GM19238 (cell line): ENCODE measurements around the gene BCAR3.
"Not testable (repeated sequence)": the region's sequence is repeated elsewhere in the genome, so short reads cannot be mapped to it uniquely, and the experiment has no call there.

Experiments used
- DNase-seq: peaks from one replicate; pipeline ENCODE4 v3.0.0; 2011; ENCODE audit warnings: low spot score; ENCODE audit not compliant: insufficient read length

BCAR3 gene

GRCh38 chr1:93690341-93690740 is 8.7 kb upstream of the BCAR3 start:
- DNase-seq: no peak

DNA sequence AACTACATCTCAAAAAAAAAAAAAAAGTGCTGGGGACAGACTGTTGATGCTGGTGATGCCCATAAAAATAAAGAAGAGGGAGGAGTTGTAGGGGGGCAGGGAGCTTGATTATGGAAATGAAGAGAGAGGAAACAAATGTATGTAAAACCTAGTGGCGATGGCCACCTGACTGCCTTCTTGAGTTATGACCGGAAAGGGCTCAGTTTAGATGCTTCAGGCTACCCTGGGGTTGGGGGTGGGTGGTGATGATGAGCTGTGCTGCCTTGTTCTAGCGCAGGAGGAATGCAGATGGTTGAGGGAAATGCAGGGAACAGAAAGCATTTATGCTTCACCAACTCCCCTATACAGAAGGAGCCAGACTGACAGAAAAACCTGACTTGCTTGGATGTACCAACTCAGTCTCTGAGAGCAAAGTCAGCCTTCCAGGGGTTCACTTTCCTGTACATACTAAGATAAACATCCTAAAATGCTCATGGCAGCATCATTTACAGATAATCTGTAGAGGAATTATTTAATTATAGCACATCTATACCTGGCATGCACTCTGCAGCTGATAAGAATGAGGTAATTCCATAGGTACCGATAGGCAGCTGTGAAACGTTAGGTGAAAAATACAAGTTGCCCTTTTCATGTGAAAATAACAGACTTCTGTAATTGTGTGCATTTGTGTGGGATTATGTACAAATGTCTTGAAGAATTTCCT is 8.0 kb upstream of the BCAR3 start:
- DNase-seq: no peak

GRCh38 chr1:93687542-93687941 is 5.9 kb upstream of the BCAR3 start:
- DNase-seq: no peak

GRCh38 chr1:93686504-93687250 is 5.0 kb upstream of the BCAR3 start:
- DNase-seq: no peak

GRCh38 chr1:93685918-93686317 is 4.3 kb upstream of the BCAR3 start:
- DNase-seq: no peak

GRCh38 chr1:93683234-93683633 is 1.6 kb upstream of the BCAR3 start:
- DNase-seq: no peak

DNA sequence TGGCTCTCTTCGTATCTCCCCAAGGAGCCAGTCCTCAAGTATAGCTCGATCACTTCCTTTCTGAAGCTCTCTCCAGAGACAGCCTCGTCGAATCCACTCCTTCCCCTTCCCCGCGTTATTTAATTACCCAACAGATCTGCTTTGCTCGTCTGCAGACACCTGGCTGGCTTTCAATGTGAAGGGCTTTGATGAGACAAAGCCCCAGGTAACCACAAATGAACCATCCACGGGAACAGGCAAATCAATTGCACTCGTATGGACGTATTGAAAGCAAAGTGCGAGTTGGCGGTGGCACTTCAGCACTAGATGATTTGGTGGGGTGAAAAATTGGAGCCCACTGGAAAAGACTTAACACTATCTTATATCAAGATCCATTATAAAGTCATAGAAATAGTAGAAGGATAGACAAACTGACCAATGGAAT is 364 bp upstream of the BCAR3 start:
- no peak for DNase-seq

DNA sequence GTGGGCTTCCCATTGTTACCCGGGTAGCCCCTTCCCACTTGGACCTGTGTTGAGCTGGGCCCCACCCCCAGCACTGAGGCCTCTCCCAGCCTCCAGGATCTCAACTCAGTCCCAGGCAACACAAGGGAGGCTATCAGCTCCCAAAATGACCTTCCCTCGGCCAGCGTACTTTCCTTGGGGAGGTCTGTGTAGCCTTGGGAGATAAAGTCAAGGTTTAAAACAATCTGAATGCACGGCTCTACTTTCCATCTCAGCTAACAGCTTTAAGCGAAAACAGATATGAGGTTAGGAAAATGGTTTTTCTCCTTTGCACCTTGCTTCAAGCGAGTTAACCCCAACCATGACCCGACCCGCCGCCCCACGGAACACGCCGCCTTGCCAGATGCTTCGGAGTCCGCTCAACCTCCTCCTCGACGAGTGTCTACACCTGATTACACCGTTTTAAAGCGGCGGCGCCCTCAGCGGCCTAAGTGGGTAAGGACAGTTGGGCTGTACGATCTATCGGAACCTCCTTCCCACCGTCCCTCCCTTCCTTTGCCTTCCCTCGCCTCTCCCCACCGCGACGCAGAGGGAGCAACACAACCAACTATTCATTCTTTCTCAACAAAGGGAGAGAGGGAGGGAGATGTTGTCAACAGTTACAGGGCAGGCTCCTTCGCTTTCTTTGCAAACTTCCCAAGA is 1.1 kb downstream of the BCAR3 start:
- peak; percentile 66 for DNase-seq

DNA sequence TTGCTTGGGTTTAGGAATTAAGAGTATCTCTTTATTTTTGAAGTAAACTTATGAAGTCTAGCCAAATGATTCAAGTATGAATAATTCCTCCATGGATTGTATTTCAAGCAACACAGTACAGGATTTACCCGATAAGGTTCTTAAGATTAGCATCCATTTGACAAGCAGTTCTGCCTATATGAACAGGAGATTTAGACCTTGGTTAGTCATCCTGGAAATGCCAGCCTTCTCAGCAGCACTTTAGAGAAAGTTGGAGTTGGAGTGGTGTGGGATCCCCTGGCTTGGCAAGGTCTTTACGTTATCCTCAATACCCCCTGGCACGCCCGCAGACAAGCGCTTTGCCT is 1.6 kb downstream of the BCAR3 start:
- no peak for DNase-seq

GRCh38 chr1:93679546-93679945 is 2.1 kb downstream of the BCAR3 start:
- no peak for DNase-seq

GRCh38 chr1:93678946-93679480 is 2.6 kb downstream of the BCAR3 start:
- no peak for DNase-seq

DNA sequence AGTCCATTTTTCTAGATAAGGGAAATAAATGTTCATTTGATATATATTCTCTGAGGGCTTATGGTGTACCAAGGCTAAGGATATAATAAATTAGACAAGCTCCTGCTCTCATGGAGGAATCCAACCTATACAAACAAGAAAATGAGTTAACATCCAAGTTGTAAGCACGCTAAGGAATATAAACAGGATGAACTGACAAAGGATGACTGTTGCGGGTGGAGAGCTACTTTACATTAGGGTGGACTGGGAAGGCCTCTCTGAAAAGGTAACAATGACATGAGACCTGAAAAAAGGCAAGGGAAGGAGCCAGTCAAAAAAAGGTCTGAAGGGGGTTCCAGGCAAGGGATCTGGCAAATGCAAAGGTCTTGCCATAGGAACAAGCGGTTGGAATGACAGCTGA is 3.1 kb downstream of the BCAR3 start:
- no peak for DNase-seq

DNA sequence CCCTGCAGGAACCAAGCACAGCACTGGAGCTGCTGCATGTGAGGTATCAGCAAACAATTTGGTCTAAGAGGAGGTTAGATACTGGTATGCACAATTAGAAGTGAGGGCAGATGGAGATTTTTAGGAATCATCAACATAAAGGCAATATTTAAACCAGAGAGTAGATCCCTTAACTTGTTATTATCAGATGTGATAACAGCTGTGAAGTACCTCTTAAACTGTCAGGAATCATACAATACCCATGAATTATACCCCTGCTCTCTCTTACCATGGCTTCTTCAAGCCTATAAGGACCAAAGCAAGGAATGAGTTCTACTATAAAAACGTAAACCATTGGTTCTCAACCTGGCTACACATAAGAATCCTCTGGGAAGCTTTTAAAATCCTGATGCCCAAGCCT is 3.9 kb downstream of the BCAR3 start:
- no peak for DNase-seq

DNA sequence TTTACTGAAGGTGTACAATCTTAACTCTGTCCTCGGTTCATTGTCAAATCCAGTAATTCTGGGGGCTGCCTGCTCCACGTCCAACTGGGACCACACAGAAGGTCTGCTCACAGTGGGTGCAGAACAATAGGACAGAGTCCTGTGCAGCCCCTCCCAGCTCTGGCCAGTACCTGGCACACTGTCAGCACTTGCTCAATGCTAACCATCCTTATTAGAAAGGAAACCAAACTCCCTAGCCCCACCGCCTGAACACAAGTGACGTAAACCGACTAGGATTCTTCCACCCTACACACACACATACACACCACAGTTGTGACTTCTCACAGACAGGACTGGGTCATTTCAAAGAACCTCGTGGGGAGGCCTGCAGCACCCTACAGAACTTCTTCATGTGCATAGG is 5.2 kb downstream of the BCAR3 start:
- no peak for DNase-seq

DNA sequence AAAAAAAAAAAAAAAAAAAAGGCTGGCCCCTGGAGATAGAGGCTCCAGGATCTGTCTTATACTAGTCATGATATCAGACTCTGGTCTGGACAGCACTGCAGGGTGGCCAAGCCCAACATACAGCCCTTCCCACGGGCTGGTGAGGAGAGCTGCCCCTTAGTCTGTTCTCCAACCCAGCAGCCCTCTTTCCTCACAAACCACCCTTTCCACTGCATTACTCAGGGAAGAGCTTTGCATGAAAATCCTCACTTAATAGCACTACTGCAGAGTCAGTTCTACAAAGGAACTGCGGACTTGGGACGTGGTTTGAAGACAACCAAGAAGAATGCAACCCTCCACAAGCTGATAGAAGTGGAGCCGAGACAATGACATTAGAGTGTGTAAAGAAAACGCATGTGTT is 5.7 kb downstream of the BCAR3 start:
- DNase-seq: no peak

DNA sequence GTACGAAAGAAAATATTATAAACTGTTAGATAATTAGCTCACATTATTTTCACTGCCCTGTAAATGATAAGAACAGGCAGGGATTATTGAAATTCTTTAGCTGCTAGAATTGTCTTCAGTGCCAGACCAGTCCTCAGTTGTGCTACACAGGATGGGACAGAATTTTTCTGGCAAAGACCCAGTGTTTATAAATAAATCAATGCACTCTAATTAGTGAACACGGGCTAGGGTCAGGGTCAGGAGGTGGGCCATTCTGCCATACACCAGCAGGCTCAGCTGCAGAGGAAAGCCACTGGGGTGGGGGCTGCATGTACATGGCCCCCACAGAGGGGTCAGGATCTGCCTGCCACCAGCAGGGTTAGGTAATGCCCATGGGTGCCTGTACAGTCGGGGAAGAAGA is 6.4 kb downstream of the BCAR3 start:
- DNase-seq: no peak

DNA sequence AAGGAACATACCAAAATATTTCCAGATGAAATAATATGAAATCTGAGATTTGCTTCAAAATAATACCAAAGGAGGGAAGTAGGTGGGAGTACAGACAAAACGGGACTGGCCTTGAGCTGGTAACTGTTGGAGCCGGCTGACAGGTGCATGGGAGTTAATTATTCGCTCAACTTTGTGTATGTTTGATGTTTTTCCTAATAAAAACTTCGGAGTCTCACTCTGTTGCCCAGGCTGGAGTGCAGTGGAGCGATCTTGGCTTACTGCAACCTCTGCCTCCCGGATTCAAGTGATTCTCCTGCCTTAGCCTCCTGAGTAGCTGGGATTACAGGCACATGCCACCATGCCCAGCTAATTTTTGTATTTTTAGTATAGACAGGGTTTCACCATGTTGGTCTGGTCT is 7.6 kb downstream of the BCAR3 start:
- DNase-seq: not testable (repeated sequence)

DNA sequence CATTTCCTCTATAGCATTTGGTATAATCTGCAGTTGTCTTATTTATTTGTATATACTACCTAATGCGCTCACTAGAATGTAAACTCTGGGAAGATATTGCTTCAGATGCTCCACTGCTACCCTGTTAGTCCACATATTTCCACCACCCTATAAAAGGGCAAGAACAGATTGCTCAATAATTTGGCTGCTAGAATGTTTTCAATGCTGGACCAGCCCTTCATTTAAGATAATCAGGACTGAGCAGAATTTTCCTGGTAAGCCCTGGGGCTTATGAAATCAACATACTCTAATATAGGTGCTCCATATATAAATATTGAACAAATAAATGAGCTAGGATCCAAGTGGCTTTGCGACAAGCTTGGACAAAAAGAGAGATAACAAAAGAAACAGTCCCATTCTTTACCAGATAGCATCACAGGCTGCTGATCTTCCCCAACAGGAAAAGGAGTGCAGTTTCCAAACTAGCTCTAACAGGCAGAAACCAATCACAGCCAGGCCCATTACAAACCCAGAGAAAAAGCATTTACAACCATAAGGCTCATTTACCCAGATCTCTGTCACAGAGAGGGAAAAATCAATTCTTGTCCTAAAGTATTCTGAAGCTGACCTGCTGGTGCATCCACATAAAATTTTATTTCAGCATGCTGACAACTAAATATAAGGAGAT is 8.3 kb downstream of the BCAR3 start:
- no peak for DNase-seq

- DNase-seq: no peak
Observed at GRCh38 chr1:93672477-93673162, 9.0 kb downstream of the BCAR3 start.

DNA sequence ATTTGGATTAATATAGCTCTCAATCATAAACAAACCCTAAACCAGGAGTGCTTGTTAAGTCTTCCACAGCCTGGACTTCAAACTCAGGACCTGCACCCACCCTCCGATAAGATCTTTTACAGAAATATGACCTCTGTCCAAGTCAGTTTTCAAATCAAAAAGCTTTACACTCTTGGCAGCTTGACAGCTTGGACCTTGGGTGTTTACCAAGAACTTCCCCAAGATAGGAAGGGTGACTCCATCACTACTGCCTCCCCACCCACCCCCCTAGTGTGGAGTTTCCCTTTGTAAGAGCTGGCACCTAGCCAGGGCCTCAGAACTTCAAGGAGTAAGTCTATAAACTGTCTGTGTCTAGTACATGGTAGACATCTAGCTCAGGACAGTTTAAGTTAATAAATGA is 9.6 kb downstream of the BCAR3 start:
- DNase-seq: no peak

GRCh38 chr1:93671099-93671621 is 10.5 kb downstream of the BCAR3 start:
- DNase-seq: no peak
